ENCODE measurements around the gene TMEM184A. TPM values are rescaled to one million over a fixed set of nuclear protein-coding genes. Genes with fewer than 3 reads are reported as not detected.
A peak's percentile ranks its signal among the peaks of the same experiment; 100 is the strongest.

TMEM184A gene
- 14.5 and 23.4 TPM in 2 replicates for total RNA-seq
- polyA plus RNA-seq = 18.6 and 24.7 TPM in 2 replicates

DNA sequence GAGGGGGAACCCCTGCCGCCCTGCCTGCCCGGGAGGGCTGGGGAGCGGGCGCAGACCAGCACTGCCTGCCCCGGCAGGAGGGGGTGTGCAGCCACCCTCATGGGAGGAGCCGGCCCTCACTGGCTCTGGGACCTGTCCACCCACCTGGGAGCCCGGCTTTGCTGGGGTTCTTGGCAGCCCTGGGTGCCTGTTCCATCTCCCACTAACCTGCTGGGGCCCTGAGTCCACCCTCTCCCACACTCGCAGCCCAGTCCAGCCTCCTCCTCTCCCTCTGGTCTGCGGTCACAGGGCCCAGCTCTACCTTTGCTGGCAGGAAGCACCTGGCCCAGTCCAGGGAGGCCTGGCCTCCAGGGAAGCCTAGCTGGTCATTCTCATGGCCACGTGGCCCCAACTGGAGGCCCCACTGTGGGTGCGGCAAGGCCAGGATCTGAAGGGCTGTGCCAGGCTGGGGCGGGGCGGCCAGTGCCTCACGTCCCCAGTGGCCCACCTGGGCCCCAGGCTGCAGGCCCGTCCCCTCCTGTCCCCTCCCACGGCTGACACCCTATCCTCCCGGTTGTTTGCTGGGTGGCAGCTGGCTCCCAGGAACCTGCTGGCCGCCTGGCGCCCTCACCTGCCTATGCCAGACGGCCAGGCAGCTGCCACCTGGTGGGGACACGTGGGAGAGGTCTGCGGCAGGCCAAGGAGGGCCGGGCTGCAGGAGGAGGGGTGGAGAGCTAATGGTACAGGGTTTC lies at the start of gene TMEM184A:
TSS of gene TMEM184A (minus strand) at position 393 of the 731 bp plus-strand sequence. CDS start 721 bp downstream, outside the sequence.
- Histone ChIP-seq H3K27me3 (no peaks in the 10 kb centered on the region), H3K4me1 (ENCODE audit: insufficient read depth) (peaks cover 11% of the 10 kb centered on the region), H3K27ac (peak within 1 kb of the TSS; percentile 98), H3K36me3 (replicated peaks; ENCODE audit: insufficient read depth, low read depth) (no peaks in the 10 kb centered on the region), H3K4me2 (peak within 1 kb of the TSS; percentile 73), H3K9me3 (ENCODE audit: low read depth) (no peaks in the 10 kb centered on the region), H3K79me2 (peaks cover 4% of the 10 kb centered on the region), H2AFZ (no peak within 1 kb of the TSS), H3K9me2 (replicated peaks; ENCODE audit: insufficient read depth) (no peaks in the 10 kb centered on the region), H3K4me3 (no peak within 1 kb of the TSS), H4K20me1 (ENCODE audit: insufficient read depth, poor library complexity, severe bottlenecking) (no peaks in the 10 kb centered on the region)
- 51% methylated on average over 22 of the region's 23 CpGs for WGBS (ENCODE audit: low lambda C conversion rate, missing lambda C conversion rate)
- TF ChIP-seq CTCF (IDR thresholded peaks at IDR 0.05; ENCODE audit: poor library complexity) (peak; percentile 58), EZH2phosphoT487 (IDR thresholded peaks at IDR 0.05; ENCODE audit: low read depth, severe bottlenecking, unreplicated experiment) (no peak), EZH2 (IDR thresholded peaks at IDR 0.05; ENCODE audit: borderline replicate concordance) (no peak)
- peak; percentile 89 for DNase-seq (ENCODE audit: low spot score)

- Histone ChIP-seq H3K27ac (no peak overlapping the region), H3K9me3 (ENCODE audit: low read depth) (no peaks in the 10 kb centered on the region), H4K20me1 (ENCODE audit: insufficient read depth, poor library complexity, severe bottlenecking) (no peaks in the 10 kb centered on the region), H3K9me2 (replicated peaks; ENCODE audit: insufficient read depth) (no peaks in the 10 kb centered on the region), H3K27me3 (no peaks in the 10 kb centered on the region), H3K4me1 (ENCODE audit: insufficient read depth) (no peaks in the 10 kb centered on the region), H3K4me2 (no peak overlapping the region), H2AFZ (no peak overlapping the region), H3K36me3 (replicated peaks; ENCODE audit: insufficient read depth, low read depth) (no peaks in the 10 kb centered on the region), H3K4me3 (no peak overlapping the region), H3K79me2 (no peaks in the 10 kb centered on the region)
- no peak for DNase-seq (ENCODE audit: low spot score)
- WGBS (ENCODE audit: low lambda C conversion rate, missing lambda C conversion rate) = 76% methylated on average over 2 of the region's 2 CpGs
- TF ChIP-seq EZH2 (IDR thresholded peaks at IDR 0.05; ENCODE audit: borderline replicate concordance) (no peak), EZH2phosphoT487 (IDR thresholded peaks at IDR 0.05; ENCODE audit: low read depth, severe bottlenecking, unreplicated experiment) (no peak), CTCF (IDR thresholded peaks at IDR 0.05; ENCODE audit: poor library complexity) (no peak)
These were observed 48.4 kb upstream of the TMEM184A start for GRCh38 chr7:1604383-1604782.

DNA sequence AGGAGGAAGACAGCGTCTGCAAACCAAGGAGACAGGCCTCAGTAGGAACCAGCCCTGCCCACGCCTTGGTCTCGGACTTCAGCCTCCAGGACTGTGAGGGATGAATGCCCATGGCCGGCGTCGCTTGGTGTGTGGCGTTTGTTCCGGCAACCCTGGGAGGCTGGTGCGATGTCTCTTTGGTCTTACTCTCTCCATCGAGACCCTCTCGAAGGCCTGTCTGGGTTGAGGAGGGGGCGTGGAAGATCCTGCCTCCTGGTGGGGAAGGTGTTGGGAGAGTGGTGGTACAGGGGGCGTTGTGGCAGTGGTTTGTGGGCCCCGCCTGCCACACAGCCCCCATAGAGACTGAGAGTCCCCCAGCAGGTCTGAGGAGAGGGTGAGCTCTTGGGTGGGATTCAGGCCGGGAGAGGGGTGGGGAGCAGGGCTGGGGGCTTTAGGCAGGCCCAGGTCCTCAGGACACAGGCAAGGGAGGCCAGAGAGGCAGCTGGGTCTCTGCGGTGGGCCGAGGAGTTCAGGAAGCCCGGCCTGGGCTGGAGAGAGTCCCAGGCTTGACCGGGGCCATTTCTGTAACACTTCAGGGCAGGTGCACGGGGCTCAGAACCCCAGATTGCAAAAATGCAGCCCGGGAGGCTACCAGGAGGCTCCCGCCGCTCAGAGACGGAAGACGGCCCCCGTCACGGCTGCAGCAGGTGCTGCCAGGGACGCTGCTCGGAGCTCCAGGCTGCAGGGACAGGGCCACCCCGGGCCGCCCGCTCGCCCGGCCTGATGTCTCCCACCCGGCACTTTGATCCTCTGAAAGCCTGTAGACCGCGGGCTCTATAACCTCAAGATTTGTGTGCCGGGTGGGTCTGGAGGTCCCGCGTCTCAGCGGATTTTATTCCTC lies 47.6 kb upstream of the TMEM184A start:
- H3K27ac ChIP-seq = no peak overlapping the region
- no peaks in the 10 kb centered on the region for H3K9me2 ChIP-seq (replicated peaks; ENCODE audit: insufficient read depth)
- H3K4me1 ChIP-seq (ENCODE audit: insufficient read depth) = no peaks in the 10 kb centered on the region
- TF ChIP-seq CTCF (IDR thresholded peaks at IDR 0.05; ENCODE audit: poor library complexity) (no peak), EZH2 (IDR thresholded peaks at IDR 0.05; ENCODE audit: borderline replicate concordance) (no peak), EZH2phosphoT487 (IDR thresholded peaks at IDR 0.05; ENCODE audit: low read depth, severe bottlenecking, unreplicated experiment) (no peak)
- H3K4me3 ChIP-seq = no peak overlapping the region
- no peaks in the 10 kb centered on the region for H3K27me3 ChIP-seq
- H3K36me3 ChIP-seq (replicated peaks; ENCODE audit: insufficient read depth, low read depth) = no peaks in the 10 kb centered on the region
- H3K4me2 ChIP-seq = no peak overlapping the region
- no peak overlapping the region for H2AFZ ChIP-seq
- WGBS (ENCODE audit: low lambda C conversion rate, missing lambda C conversion rate) = 84% methylated on average over 36 of the region's 41 CpGs
- no peaks in the 10 kb centered on the region for H4K20me1 ChIP-seq (ENCODE audit: insufficient read depth, poor library complexity, severe bottlenecking)
- H3K9me3 ChIP-seq (ENCODE audit: low read depth) = no peaks in the 10 kb centered on the region
- H3K79me2 ChIP-seq = no peaks in the 10 kb centered on the region
- no peak for DNase-seq (ENCODE audit: low spot score)

Data from hepatocyte (in vitro differentiated cells).